ENCODE results near the gene ADGRF3. TPM values are rescaled to one million over a fixed set of nuclear protein-coding genes. Genes with fewer than 3 reads are reported as not detected.

ADGRF3 gene
- total and polyA plus RNA-seq, 2 of the 8 experiments (the other 6 are each of a cell fraction or from before 2014, with no cell fraction given): 0.54 to 0.69 TPM

DNA sequence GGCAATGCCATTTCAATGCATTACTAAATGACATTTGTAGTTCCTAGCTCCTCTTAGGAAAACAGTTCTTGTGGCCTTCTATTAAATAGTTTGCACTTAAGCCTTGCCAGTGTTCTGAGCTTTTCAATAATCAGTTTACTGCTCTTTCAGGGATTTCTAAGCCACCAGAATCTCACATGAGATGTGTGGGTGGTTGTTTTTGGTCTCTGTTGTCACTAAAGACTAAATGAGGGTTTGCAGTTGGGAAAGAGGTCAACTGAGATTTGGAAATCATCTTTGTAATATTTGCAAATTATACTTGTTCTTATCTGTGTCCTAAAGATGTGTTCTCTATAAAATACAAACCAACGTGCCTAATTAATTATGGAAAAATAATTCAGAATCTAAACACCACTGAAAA is 56.6 kb downstream of the ADGRF3 start:
- Histone ChIP-seq H3K4ac (replicated peaks; ENCODE audit: insufficient read length, low read depth, low read length) (no peak overlapping the region), H2AK5ac (ENCODE audit: low read depth, low read length) (no peak overlapping the region), H4K20me1 (replicated peaks in 1 of 2; ENCODE audit: control insufficient read depth in 1 of 2, insufficient read depth in 2 of 2, low read length in 2 of 2) (no peaks in the 10 kb centered on the region), H2BK12ac (ENCODE audit: low read depth, low read length) (no peak overlapping the region), H4K5ac (ENCODE audit: insufficient read length, low read depth, low read length) (no peak overlapping the region), H2BK120ac (replicated peaks; ENCODE audit: low read depth, low read length) (no peak overlapping the region), H2BK5ac (ENCODE audit: low read depth, low read length) (no peak overlapping the region), H2BK15ac (ENCODE audit: low read length) (no peak overlapping the region), H3K9me3 (ENCODE audit: insufficient read depth in 2 of 2, low read depth in 1 of 2, low read length in 1 of 2) (no peaks in the 10 kb centered on the region), H3K4me1 (replicated peaks in 1 of 4; ENCODE audit: control insufficient read depth in 3 of 4, insufficient read depth in 4 of 4, low read length in 3 of 4) (peaks cover 0 to 3% (median 0%) of the 10 kb centered on the region in 4 experiments; a peak in 1 of 7 replicates), H3K23me2 (ENCODE audit: low read depth, low read length) (no peaks in the 10 kb centered on the region), H3K9ac (replicated peaks in 1 of 4; ENCODE audit: extremely low read depth in 1 of 4, low read depth in 3 of 4, low read length in 3 of 4) (no peak overlapping the region), H4K8ac (ENCODE audit: extremely low read depth, insufficient read depth, low read length) (no peak overlapping the region), H3K27me3 (replicated peaks in 1 of 4; ENCODE audit: control insufficient read depth in 3 of 4, extremely low read depth in 1 of 4, insufficient read depth in 3 of 4, low read length in 3 of 4) (no peaks in the 10 kb centered on the region), H2BK20ac (ENCODE audit: low read length) (no peak overlapping the region), H3K14ac (ENCODE audit: insufficient read length) (no peak overlapping the region), H3K36me3 (ENCODE audit: control insufficient read depth in 2 of 4, insufficient read depth in 4 of 4, low read length in 3 of 4) (peaks cover 0 to 16% (median under 1%) of the 10 kb centered on the region in 4 experiments; a peak in 4 of 8 replicates), H2AFZ (ENCODE audit: low read length) (no peak overlapping the region), H3K79me1 (ENCODE audit: low read depth, low read length) (no peaks in the 10 kb centered on the region; the same call in 1 of the 2 replicates), H3K23ac (ENCODE audit: insufficient read length) (no peak overlapping the region), H3K56ac (replicated peaks; ENCODE audit: insufficient read length, low read depth, low read length) (no peak overlapping the region), H3K4me3 (ENCODE audit: extremely low read depth in 1 of 4, insufficient read depth in 2 of 4, low read depth in 3 of 4, low read length in 4 of 4) (no peak overlapping the region), H3K4me2 (ENCODE audit: insufficient read depth in 1 of 2, low read depth in 2 of 2, low read length in 2 of 2) (no peak overlapping the region), H4K91ac (replicated peaks; ENCODE audit: insufficient read length, low read length) (no peak overlapping the region), H3K79me2 (ENCODE audit: control insufficient read depth in 1 of 2, insufficient read depth in 2 of 2, low read length in 2 of 2) (no peaks in the 10 kb centered on the region), H3K27ac (ENCODE audit: low read depth, low read length) (no peak overlapping the region), H3K18ac (ENCODE audit: extremely low read depth, low read length) (no peak overlapping the region)
- no peak for FAIRE-seq
- no peak for DNase-seq (ENCODE audit: low read depth in 1 of 2, low spot score in 2 of 2)
- ChIA-PET POLR2A (ENCODE audit: partially characterized antibody) (interaction anchor here (1.6 kb wide), 1 partner anchor 8 kb away, joined by 5 read pairs; no protein-coding TSS in a partner anchor), CTCF (ENCODE audit: partially characterized antibody) (no interaction called here)
- WGBS, 2 experiments (ENCODE audit: extremely low coverage in 1 of 2, insufficient coverage in 1 of 2, insufficient read length in 1 of 2, insufficient replicate concordance in 2 of 2, low coverage in 1 of 2, low lambda C conversion rate in 2 of 2, missing lambda C conversion rate in 1 of 2): 83% methylated on average over 1 of the region's 1 CpG; no CpG with 5 or more reads in 1 of the 2 experiments
- TF ChIP-seq HDAC2 (IDR thresholded peaks at IDR 0.05; ENCODE audit: borderline replicate concordance in 1 of 2, low read depth in 2 of 2, low read length in 2 of 2) (no peak), YY1 (IDR thresholded peaks at IDR 0.05; ENCODE audit: low read depth, low read length) (no peak), TBP (IDR thresholded peaks at IDR 0.05; ENCODE audit: low read depth, low read length) (no peak), SP4 (IDR thresholded peaks at IDR 0.05; ENCODE audit: low read length) (no peak), ZNF274 (IDR thresholded peaks at IDR 0.05; ENCODE audit: borderline replicate concordance, extremely low read depth, low read length) (no peak), EZH2 (IDR thresholded peaks at IDR 0.05; ENCODE audit: low read depth, low read length, severe bottlenecking) (no peak), TEAD4 (IDR thresholded peaks at IDR 0.05; ENCODE audit: low read depth, low read length) (no peak), RXRA (IDR thresholded peaks at IDR 0.05; ENCODE audit: insufficient read depth, low read depth, low read length) (no peak), KDM4A (IDR thresholded peaks at IDR 0.05; ENCODE audit: low read depth, low read length, severe bottlenecking) (no peak), BACH1 (IDR thresholded peaks at IDR 0.05; ENCODE audit: low read length) (no peak), ASH2L (IDR thresholded peaks at IDR 0.05; ENCODE audit: low read length) (no peak), CHD2 (IDR thresholded peaks at IDR 0.05; ENCODE audit: low read length) (no peak)
- TF ChIP-seq, protein P1, sequence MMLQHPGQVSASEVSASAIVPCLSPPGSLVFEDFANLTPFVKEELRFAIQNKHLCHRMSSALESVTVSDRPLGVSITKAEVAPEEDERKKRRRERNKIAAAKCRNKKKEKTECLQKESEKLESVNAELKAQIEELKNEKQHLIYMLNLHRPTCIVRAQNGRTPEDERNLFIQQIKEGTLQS (IDR thresholded peaks at IDR 0.05; ENCODE audit: insufficient read depth, low read depth, low read length): no peak
- TF ChIP-seq, protein P2, sequence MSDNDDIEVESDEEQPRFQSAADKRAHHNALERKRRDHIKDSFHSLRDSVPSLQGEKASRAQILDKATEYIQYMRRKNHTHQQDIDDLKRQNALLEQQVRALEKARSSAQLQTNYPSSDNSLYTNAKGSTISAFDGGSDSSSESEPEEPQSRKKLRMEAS (IDR thresholded peaks at IDR 0.05): no peak
